ENCODE data around the gene SDR9C7. TPM values are rescaled to one million over a fixed set of nuclear protein-coding genes. Genes with fewer than 3 reads are reported as not detected.
"Not testable (repeated sequence)": the region's sequence is repeated elsewhere in the genome, so short reads cannot be mapped to it uniquely, and the experiment has no call there.

Gene SDR9C7
- polyA plus RNA-seq, 1 donor from 2014 or later = 0.63 TPM

DNA sequence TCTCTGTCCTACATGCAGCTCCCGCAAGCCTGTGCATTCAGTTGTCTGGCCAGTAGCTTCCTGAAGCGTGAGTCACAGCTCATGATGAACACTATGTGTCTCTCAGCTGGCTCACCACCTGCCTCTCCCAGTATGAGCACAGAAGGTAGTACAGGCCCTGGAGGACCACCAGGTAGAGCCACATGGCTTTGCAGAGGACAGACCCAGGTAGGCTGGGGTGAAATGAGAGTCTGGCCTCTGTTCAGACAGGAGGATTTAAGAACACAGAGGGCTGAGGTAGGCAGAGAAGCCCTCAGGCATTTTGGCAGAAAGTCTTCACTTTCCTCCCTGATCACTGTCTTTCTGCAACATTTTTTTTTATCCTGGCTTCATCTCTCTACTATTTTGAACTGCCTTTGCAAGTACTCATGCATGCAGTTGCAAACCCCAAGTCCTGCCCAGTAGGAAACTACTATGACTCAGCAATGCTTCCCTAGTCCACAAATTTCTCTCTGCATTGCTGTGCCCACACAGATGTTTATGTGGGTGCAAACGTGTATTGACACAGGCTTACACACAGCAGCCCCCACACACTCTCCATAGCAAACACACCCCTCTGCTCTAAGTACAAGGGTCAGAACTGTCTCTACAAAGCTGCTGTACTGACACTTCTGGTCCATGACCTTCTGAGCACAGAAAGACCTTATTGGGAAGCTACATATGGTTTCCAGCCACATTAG, 7.2 kb upstream of the SDR9C7 start:
- H2AFZ ChIP-seq (ENCODE audit: low read depth, low read length) = no peak overlapping the region
- no peak for TF ChIP-seq CTCF (IDR thresholded peaks at IDR 0.05; ENCODE audit: poor library complexity, severe bottlenecking)
- no peak for TF ChIP-seq MXI1 (conservative IDR thresholded peaks at IDR 0.05; ENCODE audit: poor library complexity, severe bottlenecking)
- TF ChIP-seq SMC3 (conservative IDR thresholded peaks at IDR 0.05; ENCODE audit: poor library complexity) = no peak
- no peak for TF ChIP-seq TAF1 (IDR thresholded peaks at IDR 0.05; ENCODE audit: low read depth)
- no peak for TF ChIP-seq POLR2AphosphoS5 (IDR thresholded peaks at IDR 0.05)
- TF ChIP-seq EP300 (conservative IDR thresholded peaks at IDR 0.05; ENCODE audit: poor library complexity, severe bottlenecking) = no peak
- no peak overlapping the region for H3K27ac ChIP-seq (ENCODE audit: low read length)
- H3K4me2 ChIP-seq (ENCODE audit: low read length) = no peak overlapping the region
- H3K4me3 ChIP-seq (ENCODE audit: low read length) = no peak overlapping the region
- H3K9ac ChIP-seq (ENCODE audit: low read length) = no peak overlapping the region
- H3F3A ChIP-seq (ENCODE audit: insufficient read depth, low read length, poor library complexity, severe bottlenecking) = no peaks in the 10 kb centered on the region
- no peaks in the 10 kb centered on the region for H4K20me1 ChIP-seq (ENCODE audit: insufficient read depth)
- H3K36me3 ChIP-seq (ENCODE audit: insufficient read depth, low read length) = no peaks in the 10 kb centered on the region
- no peaks in the 10 kb centered on the region for H3K9me3 ChIP-seq (ENCODE audit: low read length)
- H3K9me2 ChIP-seq (ENCODE audit: insufficient read depth, low read length) = no peaks in the 10 kb centered on the region
- no peaks in the 10 kb centered on the region for H3K79me2 ChIP-seq (replicated peaks; ENCODE audit: insufficient read depth, low read length)
- H3K27me3 ChIP-seq (ENCODE audit: insufficient read depth, low read depth, low read length) = no peaks in the 10 kb centered on the region

DNA sequence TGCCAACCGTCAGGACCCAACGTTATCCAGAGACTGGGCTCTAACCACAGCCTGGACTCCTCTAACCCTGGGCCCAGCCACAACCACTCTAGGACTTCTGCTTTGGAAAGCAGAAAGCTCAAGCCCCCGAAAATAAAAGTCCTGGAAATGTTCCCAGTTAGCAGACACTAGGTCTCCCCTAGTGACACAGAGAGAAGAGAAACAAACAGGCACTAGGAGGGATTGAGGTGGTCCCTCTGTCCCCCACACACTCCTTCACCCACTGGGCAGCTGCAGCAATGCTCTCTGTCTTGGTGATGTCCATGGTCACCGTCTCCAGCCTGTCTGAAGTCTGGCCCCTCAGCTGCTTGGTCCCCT, 6.7 kb upstream of the SDR9C7 start:
- H4K20me1 ChIP-seq (ENCODE audit: insufficient read depth); H3K9me2 ChIP-seq (ENCODE audit: insufficient read depth, low read length); H3K27me3 ChIP-seq (ENCODE audit: insufficient read depth, low read depth, low read length); H3K27ac ChIP-seq (ENCODE audit: low read length); H3F3A ChIP-seq (ENCODE audit: insufficient read depth, low read length, poor library complexity, severe bottlenecking); H3K9ac ChIP-seq (ENCODE audit: low read length); H2AFZ ChIP-seq (ENCODE audit: low read depth, low read length); H3K79me2 ChIP-seq (replicated peaks; ENCODE audit: insufficient read depth, low read length); H3K9me3 ChIP-seq (ENCODE audit: low read length); H3K36me3 ChIP-seq (ENCODE audit: insufficient read depth, low read length); H3K4me3 ChIP-seq (ENCODE audit: low read length); H3K4me2 ChIP-seq (ENCODE audit: low read length): not testable (repeated sequence)

DNA sequence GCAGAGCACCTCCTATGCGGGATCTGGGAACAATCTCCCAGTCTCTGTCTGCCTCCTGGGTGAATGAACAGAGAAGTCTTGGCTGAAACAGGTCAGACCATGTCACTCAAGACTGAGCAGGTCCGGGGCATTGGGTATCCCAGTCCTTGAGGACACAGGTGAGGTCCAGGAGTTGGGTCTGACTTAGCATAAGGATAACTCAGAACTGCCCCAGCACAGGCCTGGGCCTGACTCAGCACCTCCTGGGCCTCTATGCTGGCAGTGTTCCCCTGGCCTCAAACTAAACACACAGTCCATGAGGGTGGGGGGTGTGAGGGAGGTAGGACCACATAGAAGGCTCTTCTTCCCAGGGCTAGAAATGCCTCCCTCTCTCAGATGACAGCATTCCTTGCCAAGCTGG, 1.5 kb upstream of the SDR9C7 start:
- Histone ChIP-seq H3F3A (ENCODE audit: insufficient read depth, low read length, poor library complexity, severe bottlenecking) (no peaks in the 10 kb centered on the region), H3K4me2 (ENCODE audit: low read length) (no peak overlapping the region), H3K9me3 (ENCODE audit: low read length) (no peaks in the 10 kb centered on the region), H3K79me2 (replicated peaks; ENCODE audit: insufficient read depth, low read length) (no peaks in the 10 kb centered on the region), H2AFZ (ENCODE audit: low read depth, low read length) (no peak overlapping the region), H3K9ac (ENCODE audit: low read length) (no peak overlapping the region), H3K36me3 (ENCODE audit: insufficient read depth, low read length) (no peaks in the 10 kb centered on the region), H3K27me3 (ENCODE audit: insufficient read depth, low read depth, low read length) (no peaks in the 10 kb centered on the region), H3K27ac (ENCODE audit: low read length) (no peak overlapping the region), H3K9me2 (ENCODE audit: insufficient read depth, low read length) (no peaks in the 10 kb centered on the region), H4K20me1 (ENCODE audit: insufficient read depth) (no peaks in the 10 kb centered on the region), H3K4me3 (ENCODE audit: low read length) (no peak overlapping the region)
- no peak for TF ChIP-seq TAF1 (IDR thresholded peaks at IDR 0.05; ENCODE audit: low read depth)
- TF ChIP-seq RAD21 (conservative IDR thresholded peaks at IDR 0.05) = no peak
- TF ChIP-seq SMC3 (conservative IDR thresholded peaks at IDR 0.05; ENCODE audit: poor library complexity) = no peak
- no peak for TF ChIP-seq EZH2 (IDR thresholded peaks at IDR 0.05; ENCODE audit: borderline replicate concordance, insufficient read depth, low read length, poor library complexity, severe bottlenecking)
- no peak for TF ChIP-seq MXI1 (conservative IDR thresholded peaks at IDR 0.05; ENCODE audit: poor library complexity, severe bottlenecking)
- no peak for TF ChIP-seq POLR2AphosphoS5 (IDR thresholded peaks at IDR 0.05)
- TF ChIP-seq CTCF (IDR thresholded peaks at IDR 0.05; ENCODE audit: poor library complexity, severe bottlenecking) = no peak
- TF ChIP-seq, protein P1, sequence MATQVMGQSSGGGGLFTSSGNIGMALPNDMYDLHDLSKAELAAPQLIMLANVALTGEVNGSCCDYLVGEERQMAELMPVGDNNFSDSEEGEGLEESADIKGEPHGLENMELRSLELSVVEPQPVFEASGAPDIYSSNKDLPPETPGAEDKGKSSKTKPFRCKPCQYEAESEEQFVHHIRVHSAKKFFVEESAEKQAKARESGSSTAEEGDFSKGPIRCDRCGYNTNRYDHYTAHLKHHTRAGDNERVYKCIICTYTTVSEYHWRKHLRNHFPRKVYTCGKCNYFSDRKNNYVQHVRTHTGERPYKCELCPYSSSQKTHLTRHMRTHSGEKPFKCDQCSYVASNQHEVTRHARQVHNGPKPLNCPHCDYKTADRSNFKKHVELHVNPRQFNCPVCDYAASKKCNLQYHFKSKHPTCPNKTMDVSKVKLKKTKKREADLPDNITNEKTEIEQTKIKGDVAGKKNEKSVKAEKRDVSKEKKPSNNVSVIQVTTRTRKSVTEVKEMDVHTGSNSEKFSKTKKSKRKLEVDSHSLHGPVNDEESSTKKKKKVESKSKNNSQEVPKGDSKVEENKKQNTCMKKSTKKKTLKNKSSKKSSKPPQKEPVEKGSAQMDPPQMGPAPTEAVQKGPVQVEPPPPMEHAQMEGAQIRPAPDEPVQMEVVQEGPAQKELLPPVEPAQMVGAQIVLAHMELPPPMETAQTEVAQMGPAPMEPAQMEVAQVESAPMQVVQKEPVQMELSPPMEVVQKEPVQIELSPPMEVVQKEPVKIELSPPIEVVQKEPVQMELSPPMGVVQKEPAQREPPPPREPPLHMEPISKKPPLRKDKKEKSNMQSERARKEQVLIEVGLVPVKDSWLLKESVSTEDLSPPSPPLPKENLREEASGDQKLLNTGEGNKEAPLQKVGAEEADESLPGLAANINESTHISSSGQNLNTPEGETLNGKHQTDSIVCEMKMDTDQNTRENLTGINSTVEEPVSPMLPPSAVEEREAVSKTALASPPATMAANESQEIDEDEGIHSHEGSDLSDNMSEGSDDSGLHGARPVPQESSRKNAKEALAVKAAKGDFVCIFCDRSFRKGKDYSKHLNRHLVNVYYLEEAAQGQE (IDR thresholded peaks at IDR 0.05; ENCODE audit: borderline replicate concordance) = no peak
- TF ChIP-seq EP300 (conservative IDR thresholded peaks at IDR 0.05; ENCODE audit: poor library complexity, severe bottlenecking) = no peak

Data from neural cell (in vitro differentiated cells).